Lung microvascular endothelial cell (primary cell): Measurements from ENCODE around the gene CA11. TPM values are rescaled to one million over a fixed set of nuclear protein-coding genes. Genes with fewer than 3 reads are reported as not detected.

Experiments used
- DNase-seq, 2 donors: peaks; one replicate each; pipeline versions ENCODE4 v3.0.0 to v3.0.0-alpha.2; 2010; ENCODE audit warnings: low read depth in 2 of 2
- total RNA-seq: library from RNA; depleted of rRNA; stranded (reverse); fragments of >200 nt; gene quantifications from 2 replicates; pipeline ENCODE4 v1.2.1, GENCODE V29; 2014

Gene CA11
- total RNA-seq, 1 donor from 2014 or later = 8.1 TPM

GRCh38 chr19:48588670-48589401 is 57.2 kb downstream of the CA11 start:
- peak; percentile 82 to 90 for DNase-seq

Other genes starting within 250 kb of the CA11 start
- gene GRWD1, start 200.2 kb downstream of the CA11 start, total RNA-seq = 10.0 and 14.5 TPM in 2 replicates
- under 0.01 and 0.20 TPM in 2 replicates for gene KCNJ14, start 190.6 kb downstream of the CA11 start, total RNA-seq
- gene CYTH2, start 176.8 kb downstream of the CA11 start, total RNA-seq = 40.1 and 43.1 TPM in 2 replicates
- under 0.01 TPM in 1 of 2 replicates, not detected in the other for gene LMTK3, start 134.4 kb downstream of the CA11 start, total RNA-seq
- gene SULT2B1, start 94.0 kb downstream of the CA11 start, total RNA-seq = not detected in 2 replicates
- gene SPACA4, start 39.4 kb downstream of the CA11 start, total RNA-seq = not detected in 2 replicates
- 0.40 and 0.65 TPM in 2 replicates for gene FAM83E, start 31.1 kb downstream of the CA11 start, total RNA-seq
- 2,223 and 2,324 TPM in 2 replicates for gene RPL18, start 27.0 kb downstream of the CA11 start, total RNA-seq
- 5.4 and 6.3 TPM in 2 replicates for gene SPHK2, start 26.7 kb downstream of the CA11 start, total RNA-seq
- gene DBP, start 8.8 kb downstream of the CA11 start, total RNA-seq = 0.87 and 3.4 TPM in 2 replicates
- gene NTN5, start 26.8 kb upstream of the CA11 start, total RNA-seq = not detected in 2 replicates
- not detected in 2 replicates for gene FUT2, start 49.8 kb upstream of the CA11 start, total RNA-seq
- under 0.01 and 0.22 TPM in 2 replicates for gene MAMSTR, start 73.5 kb upstream of the CA11 start, total RNA-seq
- 51.4 and 74.0 TPM in 2 replicates for gene RASIP1, start 94.4 kb upstream of the CA11 start, total RNA-seq
- gene IZUMO1, start 100.7 kb upstream of the CA11 start, total RNA-seq = 0.20 and 0.22 TPM in 2 replicates
- 4.8 and 8.3 TPM in 2 replicates for gene FUT1, start 106.5 kb upstream of the CA11 start, total RNA-seq
- gene FGF21, start 109.3 kb upstream of the CA11 start, total RNA-seq = under 0.01 TPM in 1 of 2 replicates, not detected in the other
- 26.2 and 28.3 TPM in 2 replicates for gene BCAT2, start 164.8 kb upstream of the CA11 start, total RNA-seq
- gene HSD17B14, start 190.3 kb upstream of the CA11 start, total RNA-seq = 0.60 and 2.6 TPM in 2 replicates
- 2.4 and 7.1 TPM in 2 replicates for gene PLEKHA4, start 222.4 kb upstream of the CA11 start, total RNA-seq
- 21.6 and 63.9 TPM in 2 replicates for gene PPP1R15A, start 226.2 kb upstream of the CA11 start, total RNA-seq